ENCODE data around the gene KANTR. TPM values are rescaled to one million over a fixed set of nuclear protein-coding genes. Genes with fewer than 3 reads are reported as not detected.

The KANTR gene
- 1 to 10 TPM; 3.3 to 6.0 TPM for total RNA-seq

- H3K36me3 ChIP-seq: no peaks in the 10 kb centered on the region
- H3K9me3 ChIP-seq: no peaks in the 10 kb centered on the region
- no peak for TF ChIP-seq CTCF (IDR thresholded peaks at IDR 0.05)
- peak; percentile 93 for DNase-seq (ENCODE audit: low spot score)
- peak within 1 kb of the TSS; percentile 53 to 63 for H3K4me3 ChIP-seq
- H3K4me1 ChIP-seq: no peaks in the 10 kb centered on the region
- peak within 1 kb of the TSS; percentile 82 to 93 for H3K27ac ChIP-seq
- H3K27me3 ChIP-seq: no peaks in the 10 kb centered on the region
Observed at GRCh38 chrX:53093748-53094581, at the start of gene KANTR. TSS of gene KANTR (plus strand) at chrX:53094142. CDS start at chrX:53124273, 30,131 bp downstream.

- DNase-seq (ENCODE audit: low spot score): no peak
- no peaks in the 10 kb centered on the region for H3K9me3 ChIP-seq
- H3K4me3 ChIP-seq: no peak overlapping the region
- no peaks in the 10 kb centered on the region for H3K4me1 ChIP-seq
- no peaks in the 10 kb centered on the region for H3K36me3 ChIP-seq
- H3K27ac ChIP-seq: no peak overlapping the region
- TF ChIP-seq CTCF (IDR thresholded peaks at IDR 0.05): no peak
- H3K27me3 ChIP-seq: no peaks in the 10 kb centered on the region
Observed at GRCh38 chrX:53044995-53045394, 48.9 kb upstream of the KANTR start.

GRCh38 chrX:53047228-53047627 is 46.7 kb upstream of the KANTR start:
- no peaks in the 10 kb centered on the region for H3K9me3 ChIP-seq
- H3K4me1 ChIP-seq: no peaks in the 10 kb centered on the region
- H3K27me3 ChIP-seq: no peaks in the 10 kb centered on the region
- H3K4me3 ChIP-seq: no peak overlapping the region
- peak in 1 of 2 donors; percentile 12 for TF ChIP-seq CTCF (IDR thresholded peaks at IDR 0.05)
- no peak overlapping the region for H3K27ac ChIP-seq
- DNase-seq (ENCODE audit: low spot score): no peak
- H3K36me3 ChIP-seq: no peaks in the 10 kb centered on the region

- TF ChIP-seq CTCF (IDR thresholded peaks at IDR 0.05): no peak
- Histone ChIP-seq H3K4me1 (no peaks in the 10 kb centered on the region), H3K36me3 (no peaks in the 10 kb centered on the region), H3K27ac (peak within 1 kb of the TSS in 1 of 2 donors; percentile 39), H3K27me3 (no peaks in the 10 kb centered on the region), H3K9me3 (no peaks in the 10 kb centered on the region), H3K4me3 (peak within 1 kb of the TSS; percentile 42 to 50)
- no peak for DNase-seq (ENCODE audit: low spot score)
Observed at GRCh38 chrX:53048169-53049126, 45.5 kb upstream of the KANTR start, which contains the start of gene GPR173. TSS of gene GPR173 (plus strand) at chrX:53048789. CDS start at chrX:53076622, 27,833 bp downstream.

- no peaks in the 10 kb centered on the region for H3K27me3 ChIP-seq
- H3K4me3 ChIP-seq: peak overlapping the region; percentile 42 to 50
- peak overlapping the region in 1 of 2 donors; percentile 39 for H3K27ac ChIP-seq
- H3K36me3 ChIP-seq: no peaks in the 10 kb centered on the region
- H3K9me3 ChIP-seq: no peaks in the 10 kb centered on the region
- DNase-seq (ENCODE audit: low spot score): no peak
- H3K4me1 ChIP-seq: no peaks in the 10 kb centered on the region
- TF ChIP-seq CTCF (IDR thresholded peaks at IDR 0.05): no peak
Observed at GRCh38 chrX:53049127-53049517, 44.8 kb upstream of the KANTR start.
